WTC11 (cell line): ENCODE results near the gene CNBP. TPM values are rescaled to one million over a fixed set of nuclear protein-coding genes. Genes with fewer than 3 reads are reported as not detected.

Experiments used
- ATAC-seq: fragments of 200-7000 bp; cut with Tn5 transposase; 2 replicates; pipeline ENCODE4 v1.10.0; 2021; ENCODE audit warnings: mild to moderate bottlenecking, moderate library complexity
- CTCF ChIA-PET: fragments of 300-600 bp; sonication (Branson Sonifier 250); formaldehyde crosslinking; loops from one replicate; lab custom pipeline; 2021; ENCODE audit warnings: antibody characterized with exemption; lab: Charles Lee
- POLR2A ChIA-PET: fragments of 350-600 bp; sonication (Branson Sonifier 250); formaldehyde crosslinking; loops from one replicate; lab custom pipeline; 2021; ENCODE audit warnings: antibody characterized with exemption; lab: Charles Lee
- DNase-seq: peaks from one replicate; pipeline ENCODE4 v3.0.0; 2021; ENCODE audit warnings: low spot score
- H3K27ac Mint-ChIP-seq: 2 replicates; pipeline ENCODE4 v1.8.0; 2021; ENCODE audit warnings: mixed read lengths
- H3K27me3 Mint-ChIP-seq: 2 replicates; pipeline ENCODE4 v1.8.0; 2021; ENCODE audit warnings: low read depth, mild to moderate bottlenecking, moderate library complexity, mixed read lengths
- H3K36me3 Mint-ChIP-seq: 2 replicates; pipeline ENCODE4 v1.8.0; 2021; ENCODE audit warnings: mixed read lengths
- H3K4me1 Mint-ChIP-seq: 2 replicates; pipeline ENCODE4 v1.8.0; 2022; ENCODE audit warnings: mixed read lengths
- H3K4me3 Mint-ChIP-seq: 2 replicates; pipeline ENCODE4 v1.8.0; 2021; ENCODE audit warnings: mild to moderate bottlenecking, moderate library complexity, mixed read lengths
- H3K9me3 Mint-ChIP-seq: 2 replicates; pipeline ENCODE4 v1.8.0; 2021; ENCODE audit warnings: mixed read lengths
- CBFB ChIP-seq: sonication (generic); formaldehyde crosslinking; IDR thresholded peaks from 2 replicates; pipeline ENCODE4 v1.8.1; 2022; ENCODE audit warnings: mild to moderate bottlenecking, low read depth, missing genetic modification reagents
- EMX1 ChIP-seq: fragments of 250-450 bp; sonication (Bioruptor Pico); IDR thresholded peaks from 2 replicates; pipeline ENCODE4 v1.8.0; 2021; ENCODE audit warnings: mild to moderate bottlenecking
- NFATC4 ChIP-seq: fragments of 250-450 bp; sonication (Bioruptor Pico); IDR thresholded peaks from 2 replicates; pipeline ENCODE4 v1.9.0; 2021; ENCODE audit warnings: mild to moderate bottlenecking
- NR3C1 ChIP-seq: sonication (generic); formaldehyde crosslinking; conservative IDR thresholded peaks from 2 replicates; pipeline ENCODE4 v1.8.1; 2023; ENCODE audit warnings: low read depth, mild to moderate bottlenecking, missing genetic modification reagents
- ZBTB21 ChIP-seq: sonication (generic); formaldehyde crosslinking; IDR thresholded peaks from 2 replicates; pipeline ENCODE4 v1.8.1; 2023; ENCODE audit warnings: mild to moderate bottlenecking, missing genetic modification reagents, borderline replicate concordance
- ZNF219 ChIP-seq: sonication (generic); formaldehyde crosslinking; IDR thresholded peaks from 2 replicates; pipeline ENCODE4 v1.8.0; 2023; ENCODE audit warnings: missing genetic modification reagents, mild to moderate bottlenecking, borderline replicate concordance
- ZNF416 ChIP-seq: fragments of 250-450 bp; sonication (Bioruptor Pico); IDR thresholded peaks from 2 replicates; pipeline ENCODE4 v1.9.0; 2021; ENCODE audit warnings: mild to moderate bottlenecking, inconsistent platforms
- ZNF425 ChIP-seq: fragments of 250-450 bp; sonication (Bioruptor Pico); conservative IDR thresholded peaks from 2 replicates; pipeline ENCODE4 v1.9.0; 2021; ENCODE audit warnings: mild to moderate bottlenecking
- total RNA-seq: library from RNA; stranded (reverse); gene quantifications from 3 replicates; pipeline ENCODE4 v1.2.3, GENCODE V29; 2021
- TF ChIP-seq, protein P1 (sequence below): fragments of 250-450 bp; sonication (Bioruptor Pico); IDR thresholded peaks from 2 replicates; pipeline ENCODE4 v1.8.0; 2021; ENCODE audit warnings: mild to moderate bottlenecking
- TF ChIP-seq, protein P2 (sequence below): fragments of 250-450 bp; sonication (Bioruptor Pico); IDR thresholded peaks from 2 replicates; pipeline ENCODE4 v1.9.0; 2021; ENCODE audit warnings: mild to moderate bottlenecking
- TF ChIP-seq, protein P3 (sequence below): fragments of 250-450 bp; sonication (Bioruptor Pico); IDR thresholded peaks from 2 replicates; pipeline ENCODE4 v1.9.0; 2021; ENCODE audit warnings: mild to moderate bottlenecking, borderline replicate concordance
- TF ChIP-seq, protein P4 (sequence below): sonication (generic); formaldehyde crosslinking; IDR thresholded peaks from 2 replicates; pipeline ENCODE4 v1.8.1; 2022; ENCODE audit warnings: mild to moderate bottlenecking, moderate library complexity, missing genetic modification reagents
- TF ChIP-seq, protein P5 (sequence below): sonication (generic); formaldehyde crosslinking; IDR thresholded peaks from 2 replicates; pipeline ENCODE4 v1.8.0; 2022; ENCODE audit warnings: missing genetic modification reagents

CNBP gene
- total RNA-seq, 1 experiment from 2014 or later = 329 TPM

- Mint-ChIP-seq H3K9me3 (no peaks in the 10 kb centered on the region), H3K27ac (peak overlapping the region; percentile 100), H3K4me3 (peak overlapping the region; percentile 98)
- DNase-seq = no peak
- TF ChIP-seq, protein P1, sequence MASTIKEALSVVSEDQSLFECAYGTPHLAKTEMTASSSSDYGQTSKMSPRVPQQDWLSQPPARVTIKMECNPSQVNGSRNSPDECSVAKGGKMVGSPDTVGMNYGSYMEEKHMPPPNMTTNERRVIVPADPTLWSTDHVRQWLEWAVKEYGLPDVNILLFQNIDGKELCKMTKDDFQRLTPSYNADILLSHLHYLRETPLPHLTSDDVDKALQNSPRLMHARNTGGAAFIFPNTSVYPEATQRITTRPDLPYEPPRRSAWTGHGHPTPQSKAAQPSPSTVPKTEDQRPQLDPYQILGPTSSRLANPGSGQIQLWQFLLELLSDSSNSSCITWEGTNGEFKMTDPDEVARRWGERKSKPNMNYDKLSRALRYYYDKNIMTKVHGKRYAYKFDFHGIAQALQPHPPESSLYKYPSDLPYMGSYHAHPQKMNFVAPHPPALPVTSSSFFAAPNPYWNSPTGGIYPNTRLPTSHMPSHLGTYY (CRISPR knock-in tag) = 0 out of 2 replicates have a peak, but pooled peaks have one; percentile 49
- TF ChIP-seq, protein P2, sequence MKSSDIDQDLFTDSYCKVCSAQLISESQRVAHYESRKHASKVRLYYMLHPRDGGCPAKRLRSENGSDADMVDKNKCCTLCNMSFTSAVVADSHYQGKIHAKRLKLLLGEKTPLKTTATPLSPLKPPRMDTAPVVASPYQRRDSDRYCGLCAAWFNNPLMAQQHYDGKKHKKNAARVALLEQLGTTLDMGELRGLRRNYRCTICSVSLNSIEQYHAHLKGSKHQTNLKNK (CRISPR knock-in tag) = peak; percentile 10; the same call in 1 of the 2 replicates
- no peak for TF ChIP-seq ZNF219
- TF ChIP-seq ZNF416 (CRISPR knock-in tag) = peak; percentile 28; the same call in 1 of the 2 replicates
- no peak for TF ChIP-seq NR3C1 (CRISPR knock-in tag)
- TF ChIP-seq EMX1 (CRISPR knock-in tag) = 0 out of 2 replicates have a peak, but pooled peaks have one; percentile 37
- TF ChIP-seq, protein P3, sequence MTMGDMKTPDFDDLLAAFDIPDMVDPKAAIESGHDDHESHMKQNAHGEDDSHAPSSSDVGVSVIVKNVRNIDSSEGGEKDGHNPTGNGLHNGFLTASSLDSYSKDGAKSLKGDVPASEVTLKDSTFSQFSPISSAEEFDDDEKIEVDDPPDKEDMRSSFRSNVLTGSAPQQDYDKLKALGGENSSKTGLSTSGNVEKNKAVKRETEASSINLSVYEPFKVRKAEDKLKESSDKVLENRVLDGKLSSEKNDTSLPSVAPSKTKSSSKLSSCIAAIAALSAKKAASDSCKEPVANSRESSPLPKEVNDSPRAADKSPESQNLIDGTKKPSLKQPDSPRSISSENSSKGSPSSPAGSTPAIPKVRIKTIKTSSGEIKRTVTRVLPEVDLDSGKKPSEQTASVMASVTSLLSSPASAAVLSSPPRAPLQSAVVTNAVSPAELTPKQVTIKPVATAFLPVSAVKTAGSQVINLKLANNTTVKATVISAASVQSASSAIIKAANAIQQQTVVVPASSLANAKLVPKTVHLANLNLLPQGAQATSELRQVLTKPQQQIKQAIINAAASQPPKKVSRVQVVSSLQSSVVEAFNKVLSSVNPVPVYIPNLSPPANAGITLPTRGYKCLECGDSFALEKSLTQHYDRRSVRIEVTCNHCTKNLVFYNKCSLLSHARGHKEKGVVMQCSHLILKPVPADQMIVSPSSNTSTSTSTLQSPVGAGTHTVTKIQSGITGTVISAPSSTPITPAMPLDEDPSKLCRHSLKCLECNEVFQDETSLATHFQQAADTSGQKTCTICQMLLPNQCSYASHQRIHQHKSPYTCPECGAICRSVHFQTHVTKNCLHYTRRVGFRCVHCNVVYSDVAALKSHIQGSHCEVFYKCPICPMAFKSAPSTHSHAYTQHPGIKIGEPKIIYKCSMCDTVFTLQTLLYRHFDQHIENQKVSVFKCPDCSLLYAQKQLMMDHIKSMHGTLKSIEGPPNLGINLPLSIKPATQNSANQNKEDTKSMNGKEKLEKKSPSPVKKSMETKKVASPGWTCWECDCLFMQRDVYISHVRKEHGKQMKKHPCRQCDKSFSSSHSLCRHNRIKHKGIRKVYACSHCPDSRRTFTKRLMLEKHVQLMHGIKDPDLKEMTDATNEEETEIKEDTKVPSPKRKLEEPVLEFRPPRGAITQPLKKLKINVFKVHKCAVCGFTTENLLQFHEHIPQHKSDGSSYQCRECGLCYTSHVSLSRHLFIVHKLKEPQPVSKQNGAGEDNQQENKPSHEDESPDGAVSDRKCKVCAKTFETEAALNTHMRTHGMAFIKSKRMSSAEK (CRISPR knock-in tag) = 0 out of 2 replicates have a peak, but pooled peaks have one; percentile 24
- TF ChIP-seq, protein P4, sequence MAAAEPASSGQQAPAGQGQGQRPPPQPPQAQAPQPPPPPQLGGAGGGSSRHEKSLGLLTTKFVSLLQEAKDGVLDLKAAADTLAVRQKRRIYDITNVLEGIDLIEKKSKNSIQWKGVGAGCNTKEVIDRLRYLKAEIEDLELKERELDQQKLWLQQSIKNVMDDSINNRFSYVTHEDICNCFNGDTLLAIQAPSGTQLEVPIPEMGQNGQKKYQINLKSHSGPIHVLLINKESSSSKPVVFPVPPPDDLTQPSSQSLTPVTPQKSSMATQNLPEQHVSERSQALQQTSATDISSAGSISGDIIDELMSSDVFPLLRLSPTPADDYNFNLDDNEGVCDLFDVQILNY = no peak
- TF ChIP-seq ZNF425 (CRISPR knock-in tag) = peak; percentile 22; the same call in 1 of the 2 replicates
- no peak for TF ChIP-seq CBFB (CRISPR knock-in tag)
- TF ChIP-seq, protein P5, sequence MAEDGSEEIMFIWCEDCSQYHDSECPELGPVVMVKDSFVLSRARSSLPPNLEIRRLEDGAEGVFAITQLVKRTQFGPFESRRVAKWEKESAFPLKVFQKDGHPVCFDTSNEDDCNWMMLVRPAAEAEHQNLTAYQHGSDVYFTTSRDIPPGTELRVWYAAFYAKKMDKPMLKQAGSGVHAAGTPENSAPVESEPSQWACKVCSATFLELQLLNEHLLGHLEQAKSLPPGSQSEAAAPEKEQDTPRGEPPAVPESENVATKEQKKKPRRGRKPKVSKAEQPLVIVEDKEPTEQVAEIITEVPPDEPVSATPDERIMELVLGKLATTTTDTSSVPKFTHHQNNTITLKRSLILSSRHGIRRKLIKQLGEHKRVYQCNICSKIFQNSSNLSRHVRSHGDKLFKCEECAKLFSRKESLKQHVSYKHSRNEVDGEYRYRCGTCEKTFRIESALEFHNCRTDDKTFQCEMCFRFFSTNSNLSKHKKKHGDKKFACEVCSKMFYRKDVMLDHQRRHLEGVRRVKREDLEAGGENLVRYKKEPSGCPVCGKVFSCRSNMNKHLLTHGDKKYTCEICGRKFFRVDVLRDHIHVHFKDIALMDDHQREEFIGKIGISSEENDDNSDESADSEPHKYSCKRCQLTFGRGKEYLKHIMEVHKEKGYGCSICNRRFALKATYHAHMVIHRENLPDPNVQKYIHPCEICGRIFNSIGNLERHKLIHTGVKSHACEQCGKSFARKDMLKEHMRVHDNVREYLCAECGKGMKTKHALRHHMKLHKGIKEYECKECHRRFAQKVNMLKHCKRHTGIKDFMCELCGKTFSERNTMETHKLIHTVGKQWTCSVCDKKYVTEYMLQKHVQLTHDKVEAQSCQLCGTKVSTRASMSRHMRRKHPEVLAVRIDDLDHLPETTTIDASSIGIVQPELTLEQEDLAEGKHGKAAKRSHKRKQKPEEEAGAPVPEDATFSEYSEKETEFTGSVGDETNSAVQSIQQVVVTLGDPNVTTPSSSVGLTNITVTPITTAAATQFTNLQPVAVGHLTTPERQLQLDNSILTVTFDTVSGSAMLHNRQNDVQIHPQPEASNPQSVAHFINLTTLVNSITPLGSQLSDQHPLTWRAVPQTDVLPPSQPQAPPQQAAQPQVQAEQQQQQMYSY (CRISPR knock-in tag) = no peak
- TF ChIP-seq ZBTB21 (CRISPR knock-in tag) = no peak
- peak; percentile 70 for TF ChIP-seq NFATC4 (CRISPR knock-in tag)
- TF ChIP-seq, all 79 proteins: peak for 7
- Mint-ChIP-seq H3K27me3 (no peaks in the 10 kb centered on the region), H3K4me1 (peaks cover 13% of the 10 kb centered on the region), H3K36me3 (peaks cover 16% of the 10 kb centered on the region)
- ATAC-seq = peak; percentile 32
- ChIA-PET CTCF (interaction anchor here (0.6 to 3.2 kb wide), 21 partner anchors 10 to 467 kb away, joined by 3 to 57 read pairs (median 4); partner anchors contain the start of genes CNBP, COPG1 and RAB43), POLR2A (interaction anchor here (0.8 to 2.2 kb wide), 8 partner anchors 21 to 83 kb away, joined by 3 to 17 read pairs (median 4); partner anchors contain the start of genes CNBP and RAB43)
Measured at GRCh38 chr3:129162729-129163579, 20.7 kb downstream of the CNBP start.
